Liver (tissue), 9 donors: ENCODE data around the gene RCN2. TPM values are rescaled to one million over a fixed set of nuclear protein-coding genes. Genes with fewer than 3 reads are reported as not detected.

ENCODE experiments used
- DNase-seq: peaks from one replicate; pipeline ENCODE4 v3.0.0-alpha.2; 2017; ENCODE audit warnings: low spot score
- H3K27ac ChIP-seq, 2 donors: one replicate each; pipeline ENCODE4 v1.7.0; 2013; ENCODE audit warnings: inconsistent platforms in 2 of 2, low read length in 2 of 2, control low read depth in 1 of 2, low read depth in 1 of 2, mild to moderate bottlenecking in 1 of 2
- H3K27me3 ChIP-seq, 4 donors: one replicate each; pipeline versions ENCODE4 v1.6.1 to v1.7.0; 2013; ENCODE audit warnings: low read length in 3 of 4, inconsistent platforms in 1 of 4, mild to moderate bottlenecking in 1 of 4, moderate library complexity in 1 of 4; ENCODE audit not compliant: control insufficient read depth in 4 of 4, insufficient read depth in 4 of 4
- H3K36me3 ChIP-seq, 4 donors: one replicate each; pipeline versions ENCODE4 v1.6.1 to v1.7.0; 2013; ENCODE audit warnings: low read length in 3 of 4, mild to moderate bottlenecking in 3 of 4, low read depth in 1 of 4, moderate library complexity in 1 of 4; ENCODE audit not compliant: control insufficient read depth in 4 of 4, insufficient read depth in 3 of 4
- H3K4me1 ChIP-seq, 4 donors: one replicate each; pipeline versions ENCODE4 v1.6.1 to v1.7.0; 2013; ENCODE audit warnings: low read length in 3 of 4, mild to moderate bottlenecking in 3 of 4, moderate library complexity in 1 of 4; ENCODE audit not compliant: control insufficient read depth in 4 of 4, insufficient read depth in 4 of 4
- H3K4me3 ChIP-seq, 3 donors: one replicate each; pipeline versions ENCODE4 v1.6.1 to v1.7.0; 2013; ENCODE audit warnings: low read length in 3 of 3, control low read depth in 1 of 3, low read depth in 1 of 3, mild to moderate bottlenecking in 1 of 3
- H3K9ac ChIP-seq, 2 donors: one replicate each; pipeline ENCODE4 v1.7.0; 2013; ENCODE audit warnings: low read length in 2 of 2, mild to moderate bottlenecking in 2 of 2, moderate library complexity in 2 of 2, control low read depth in 1 of 2, low read depth in 1 of 2
- H3K9me3 ChIP-seq, 4 donors: one replicate each; pipeline versions ENCODE4 v1.6.1 to v1.7.0; 2013; ENCODE audit warnings: low read length in 3 of 4; ENCODE audit not compliant: control insufficient read depth in 4 of 4
- ATF3 ChIP-seq: IDR thresholded peaks from 2 replicates; pipeline ENCODE4 v1.6.1; 2016; ENCODE audit warnings: antibody characterized with exemption
- CTCF ChIP-seq: fragments of 150-350 bp; IDR thresholded peaks from 2 replicates; pipeline ENCODE4 v1.5.1; 2017; ENCODE audit warnings: improper control_type of control experiment, low read depth, low read length; ENCODE audit not compliant: missing input control
- EGR1 ChIP-seq, 2 donors: IDR thresholded peaks; 2 replicates each; pipeline ENCODE4 v1.6.1; 2016 to 2018; ENCODE audit warnings: antibody characterized with exemption in 2 of 2, low read depth in 2 of 2
- FOXA1 ChIP-seq: IDR thresholded peaks from 2 replicates; pipeline ENCODE4 v1.6.1; 2016; ENCODE audit warnings: antibody characterized with exemption
- FOXA2 ChIP-seq: IDR thresholded peaks from 2 replicates; pipeline ENCODE4 v1.6.1; 2016; ENCODE audit warnings: antibody characterized with exemption
- GABPA ChIP-seq, 2 donors: IDR thresholded peaks in 1 of 2; conservative IDR thresholded peaks in 1 of 2; 2 replicates each; pipeline ENCODE4 v1.6.1; 2016; ENCODE audit warnings: antibody characterized with exemption in 2 of 2, mild to moderate bottlenecking in 1 of 2, moderate library complexity in 1 of 2
- HNF4A ChIP-seq, 2 donors: conservative IDR thresholded peaks; 2 replicates each; pipeline ENCODE4 v1.6.1; 2016; ENCODE audit warnings: antibody characterized with exemption in 2 of 2, mild to moderate bottlenecking in 2 of 2
- HNF4G ChIP-seq: IDR thresholded peaks from 2 replicates; pipeline ENCODE4 v1.6.1; 2016; ENCODE audit warnings: antibody characterized with exemption
- JUND ChIP-seq, 2 donors: IDR thresholded peaks; 2 replicates each; pipeline ENCODE4 v1.6.1; 2016; ENCODE audit warnings: antibody characterized with exemption in 2 of 2
- NR2F2 ChIP-seq: IDR thresholded peaks from 2 replicates; pipeline ENCODE4 v1.6.1; 2016; ENCODE audit warnings: antibody characterized with exemption
- RAD21 ChIP-seq, 2 donors: IDR thresholded peaks; 2 replicates each; pipeline ENCODE4 v1.6.1; 2016; ENCODE audit warnings: antibody characterized with exemption in 2 of 2, mild to moderate bottlenecking in 2 of 2
- REST ChIP-seq: IDR thresholded peaks from 2 replicates; pipeline ENCODE4 v1.6.1; 2016; ENCODE audit warnings: antibody characterized with exemption, mild to moderate bottlenecking
- RXRA ChIP-seq, 2 donors: IDR thresholded peaks; 2 replicates each; pipeline ENCODE4 v1.6.1; 2017 to 2018; ENCODE audit warnings: antibody characterized with exemption in 2 of 2, mild to moderate bottlenecking in 1 of 2
- SP1 ChIP-seq: IDR thresholded peaks from 2 replicates; pipeline ENCODE4 v1.6.1; 2018; ENCODE audit warnings: antibody characterized with exemption, mild to moderate bottlenecking
- TAF1 ChIP-seq: conservative IDR thresholded peaks from 2 replicates; pipeline ENCODE4 v1.6.1; 2016; ENCODE audit warnings: antibody characterized with exemption, mild to moderate bottlenecking
- YY1 ChIP-seq: IDR thresholded peaks from 2 replicates; pipeline ENCODE4 v1.6.1; 2016; ENCODE audit warnings: antibody characterized with exemption, mild to moderate bottlenecking
- ZBTB33 ChIP-seq: IDR thresholded peaks from 2 replicates; pipeline ENCODE4 v1.6.1; 2016; ENCODE audit warnings: antibody characterized with exemption
- WGBS: extraction: QIAGEN DNeasy Blood & Tissue Kit; methylation state at CpG from one replicate; pipeline ENCODE4 v1.1.7; 2013; 5-methylcytosine and 5-hydroxymethylcytosine counted together
- polyA plus RNA-seq, 2 donors: library from polyadenylated mRNA; stranded (reverse) in 1 of 2; unstranded in 1 of 2; fragments of 200-250 nt in 1 of 2; fragments of >200 nt in 1 of 2; fragmentation: Nextera tagmentation in 1 of 2; extraction: Ambion mirVana in 1 of 2; gene quantifications; one replicate each; pipeline versions ENCODE4 v1.2.1 to v1.2.3, GENCODE V29; 2013 to 2015
- total RNA-seq, 2 donors: library from RNA; depleted of rRNA; stranded (reverse); fragments of >200 nt; gene quantifications; one replicate each; pipeline ENCODE4 v1.2.3, GENCODE V29; 2014
- TF ChIP-seq, protein P1 (sequence below): IDR thresholded peaks from 2 replicates; pipeline ENCODE4 v1.6.1; 2016; ENCODE audit warnings: antibody characterized with exemption
- donor health status: healthy.
- donor health status: healthy.
- donor health status: healthy.
- donor health status: healthy.
- donor health status: healthy.

The RCN2 gene
- total and polyA plus RNA-seq, 4 donors, result 8.7 to 28.2 (median 15.1) TPM

DNA sequence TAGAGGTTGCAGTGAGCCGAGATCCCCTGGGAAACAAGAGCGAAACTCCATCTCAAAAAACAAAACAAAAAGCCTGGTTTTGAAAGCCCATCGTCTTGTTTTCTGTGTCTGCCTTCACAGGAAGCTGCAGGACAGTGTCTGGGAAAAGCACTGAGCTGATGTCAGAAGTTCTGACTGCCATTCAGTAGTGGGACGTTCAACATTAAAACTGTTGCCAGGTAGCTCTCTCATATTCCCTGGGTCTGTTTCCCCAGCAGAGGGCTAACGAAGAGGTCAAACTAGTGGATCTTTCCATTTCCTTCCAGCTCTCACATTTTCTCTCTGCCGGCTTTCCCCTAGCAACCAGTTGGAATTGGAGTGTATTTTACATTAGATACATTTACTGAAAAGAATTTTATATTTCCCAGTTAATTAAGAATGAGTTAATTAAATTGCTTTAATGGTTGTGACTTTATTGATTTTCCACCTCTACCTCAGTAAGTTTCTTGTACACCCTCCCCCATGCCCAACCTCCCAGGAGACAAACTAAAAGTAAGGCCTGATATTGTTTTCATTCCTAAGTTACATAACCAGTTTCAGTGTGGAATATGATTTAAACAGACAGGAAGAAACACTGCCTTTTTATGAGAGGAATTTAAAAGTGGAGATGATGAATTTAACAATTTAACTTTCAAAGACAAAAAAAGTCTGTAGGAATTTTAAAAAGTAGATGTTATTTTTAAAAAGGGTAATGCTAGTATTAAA is 29.9 kb downstream of the RCN2 start:
- no peak overlapping the region for H3K9ac ChIP-seq
- H3K4me1 ChIP-seq, result no peaks in the 10 kb centered on the region
- no peak overlapping the region for H3K27ac ChIP-seq
- no peaks in the 10 kb centered on the region for H3K27me3 ChIP-seq
- 80% methylated on average over 6 of the region's 6 CpGs for WGBS
- DNase-seq, result no peak
- H3K36me3 ChIP-seq, result no peaks in the 10 kb centered on the region
- TF ChIP-seq EGR1 (IDR thresholded peaks at IDR 0.05; ENCODE audit: low read depth in 2 of 2) (no peak), NR2F2 (no peak), HNF4A (conservative IDR thresholded peaks at IDR 0.05) (no peak), TAF1 (no peak), FOXA2 (no peak), HNF4G (no peak), GABPA (IDR thresholded peaks at IDR 0.05 in 1 of 2, conservative IDR thresholded peaks at IDR 0.05 in 1 of 2) (no peak), RXRA (IDR thresholded peaks at IDR 0.05) (no peak), YY1 (no peak), ZBTB33 (no peak), ATF3 (no peak), CTCF (no peak), REST (no peak), JUND (IDR thresholded peaks at IDR 0.05) (no peak), RAD21 (IDR thresholded peaks at IDR 0.05) (no peak), SP1 (no peak), FOXA1 (no peak)
- TF ChIP-seq, protein P1, sequence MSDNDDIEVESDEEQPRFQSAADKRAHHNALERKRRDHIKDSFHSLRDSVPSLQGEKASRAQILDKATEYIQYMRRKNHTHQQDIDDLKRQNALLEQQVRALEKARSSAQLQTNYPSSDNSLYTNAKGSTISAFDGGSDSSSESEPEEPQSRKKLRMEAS, result no peak
- no peaks in the 10 kb centered on the region for H3K9me3 ChIP-seq
- H3K4me3 ChIP-seq, result no peak overlapping the region
